H1 (cell line): Measurements from ENCODE around the gene CEBPG. TPM values are rescaled to one million over a fixed set of nuclear protein-coding genes. Genes with fewer than 3 reads are reported as not detected.

ENCODE experiments used
- CTCF ChIA-PET: fragments of 300-600 bp; sonication (Branson Sonifier 250); formaldehyde crosslinking; loops from one replicate; lab custom pipeline; 2021; ENCODE audit not compliant: partially characterized antibody; lab: Charles Lee
- POLR2A ChIA-PET: fragments of 300-600 bp; sonication (Branson Sonifier 250); formaldehyde crosslinking; loops from one replicate; lab custom pipeline; 2021; ENCODE audit warnings: inconsistent platforms; ENCODE audit not compliant: partially characterized antibody; lab: Charles Lee
- DNase-seq, 2 experiments: peaks; one replicate each; pipeline versions ENCODE4 v3.0.0 to v3.0.0-alpha.2; 2010 to 2022; ENCODE audit warnings: low spot score in 2 of 2, low read depth in 1 of 2, mixed read lengths in 1 of 2
- FAIRE-seq: peaks from 2 replicates; lab custom pipeline; 2011; peaks lifted over from hg19 to GRCh38; lab: Jason Lieb, UNC
- H2AFZ ChIP-seq: 2 replicates; pipeline ENCODE4 v1.8.1; 2012; ENCODE audit warnings: low read length, inconsistent platforms
- H2AK5ac ChIP-seq: 2 replicates; pipeline ENCODE4 v1.6.1; 2013; ENCODE audit warnings: low read depth, low read length
- H2BK120ac ChIP-seq: replicated peaks from 2 replicates; pipeline ENCODE3; 2013; ENCODE audit warnings: low read depth, low read length, inconsistent platforms
- H2BK12ac ChIP-seq: 2 replicates; pipeline ENCODE4 v1.6.1; 2013; ENCODE audit warnings: low read depth, low read length
- H2BK15ac ChIP-seq: 2 replicates; pipeline ENCODE4 v1.6.1; 2013; ENCODE audit warnings: low read length
- H2BK20ac ChIP-seq: 2 replicates; pipeline ENCODE4 v1.6.1; 2013; ENCODE audit warnings: low read length
- H2BK5ac ChIP-seq: 2 replicates; pipeline ENCODE4 v1.6.1; 2013; ENCODE audit warnings: low read depth, low read length
- H3K14ac ChIP-seq: 2 replicates; pipeline ENCODE4 v1.6.1; 2013; ENCODE audit warnings: inconsistent platforms; ENCODE audit not compliant: insufficient read length
- H3K18ac ChIP-seq: 2 replicates; pipeline ENCODE4 v1.6.1; 2013; ENCODE audit warnings: low read length; ENCODE audit errors: extremely low read depth
- H3K23ac ChIP-seq: 2 replicates; pipeline ENCODE4 v1.6.1; 2013; ENCODE audit warnings: inconsistent platforms; ENCODE audit not compliant: insufficient read length
- H3K23me2 ChIP-seq: 2 replicates; pipeline ENCODE4 v1.6.1; 2013; ENCODE audit warnings: low read depth, low read length
- H3K27ac ChIP-seq: 2 replicates; pipeline ENCODE4 v1.6.1; 2011; ENCODE audit warnings: low read depth, low read length, inconsistent platforms
- H3K27me3 ChIP-seq, 4 experiments: replicated peaks in 1 of 4; 1 replicate in 1 of 4; 2 replicates in 3 of 4; pipeline versions ENCODE4 v1.6.1 to v1.8.1; 2011 to 2013; ENCODE audit warnings: low read length in 3 of 4, mild to moderate bottlenecking in 3 of 4, inconsistent platforms in 2 of 4, mixed read lengths in 2 of 4, moderate library complexity in 1 of 4; ENCODE audit not compliant: control insufficient read depth in 3 of 4, insufficient read depth in 3 of 4; ENCODE audit errors: extremely low read depth in 1 of 4
- H3K36me3 ChIP-seq, 4 experiments: 2 replicates each; pipeline versions ENCODE4 v1.6.1 to v1.8.1; 2011 to 2013; ENCODE audit warnings: mild to moderate bottlenecking in 4 of 4, low read length in 3 of 4, moderate library complexity in 2 of 4, control low read depth in 1 of 4, inconsistent platforms in 1 of 4; ENCODE audit not compliant: insufficient read depth in 4 of 4, control insufficient read depth in 2 of 4
- H3K4ac ChIP-seq: replicated peaks from 2 replicates; pipeline ENCODE3; 2013; ENCODE audit warnings: low read length, low read depth, mixed read lengths, inconsistent platforms; ENCODE audit not compliant: insufficient read length
- H3K4me1 ChIP-seq, 4 experiments: replicated peaks in 1 of 4; 1 replicate in 1 of 4; 2 replicates in 3 of 4; pipeline versions ENCODE4 v1.6.1 to v1.8.1; 2011 to 2013; ENCODE audit warnings: low read length in 3 of 4, inconsistent platforms in 2 of 4, mixed read lengths in 1 of 4; ENCODE audit not compliant: insufficient read depth in 4 of 4, control insufficient read depth in 3 of 4
- H3K4me2 ChIP-seq, 2 experiments: 2 replicates each; pipeline versions ENCODE4 v1.6.1 to v1.8.1; 2011 to 2013; ENCODE audit warnings: low read depth in 2 of 2, low read length in 2 of 2, control low read depth in 1 of 2, inconsistent platforms in 1 of 2, mild to moderate bottlenecking in 1 of 2; ENCODE audit not compliant: insufficient read depth in 1 of 2
- H3K4me3 ChIP-seq, 4 experiments: fragments of 200-600, 300-600 bp in 1 of 4; sonication (generic), shearing (Covaris generic), sonication (Bioruptor Twin) in 1 of 4; 2 replicates each; pipeline versions ENCODE4 v1.5.1 to v1.8.1; 2011 to 2016; ENCODE audit warnings: low read length in 4 of 4, low read depth in 3 of 4, control low read depth in 2 of 4, inconsistent platforms in 2 of 4, mild to moderate bottlenecking in 2 of 4, mixed read lengths in 1 of 4, moderate library complexity in 1 of 4; ENCODE audit not compliant: insufficient read depth in 2 of 4; ENCODE audit errors: extremely low read depth in 1 of 4
- H3K56ac ChIP-seq: replicated peaks from 2 replicates; pipeline ENCODE3; 2013; ENCODE audit warnings: low read depth, mild to moderate bottlenecking, mixed read lengths, low read length, inconsistent platforms; ENCODE audit not compliant: insufficient read length
- H3K79me1 ChIP-seq: 2 replicates; pipeline ENCODE4 v1.6.1; 2013; ENCODE audit warnings: low read depth, low read length, control low read depth
- H3K79me2 ChIP-seq, 2 experiments: 2 replicates each; pipeline versions ENCODE4 v1.6.1 to v1.8.1; 2012 to 2013; ENCODE audit warnings: low read length in 2 of 2, mild to moderate bottlenecking in 2 of 2, inconsistent platforms in 1 of 2; ENCODE audit not compliant: insufficient read depth in 2 of 2, control insufficient read depth in 1 of 2
- H3K9ac ChIP-seq, 4 experiments: replicated peaks in 1 of 4; 1 replicate in 1 of 4; 2 replicates in 3 of 4; pipeline versions ENCODE4 v1.6.1 to v1.8.1; 2011 to 2013; ENCODE audit warnings: low read depth in 3 of 4, low read length in 3 of 4, control low read depth in 2 of 4, mild to moderate bottlenecking in 2 of 4, moderate library complexity in 2 of 4, inconsistent platforms in 1 of 4; ENCODE audit errors: extremely low read depth in 1 of 4
- H3K9me3 ChIP-seq, 2 experiments: 2 replicates each; pipeline versions ENCODE4 v1.6.1 to v1.8.1; 2012 to 2013; ENCODE audit warnings: mild to moderate bottlenecking in 2 of 2, moderate library complexity in 2 of 2, control low read depth in 1 of 2, inconsistent platforms in 1 of 2, low read depth in 1 of 2, low read length in 1 of 2, mixed read lengths in 1 of 2; ENCODE audit not compliant: insufficient read depth in 2 of 2
- H4K20me1 ChIP-seq, 2 experiments: replicated peaks in 1 of 2; 2 replicates each; pipeline versions ENCODE3 to v1.8.1; 2011 to 2013; ENCODE audit warnings: inconsistent platforms in 2 of 2, low read length in 2 of 2, mild to moderate bottlenecking in 1 of 2; ENCODE audit not compliant: insufficient read depth in 2 of 2, control insufficient read depth in 1 of 2
- H4K5ac ChIP-seq: 2 replicates; pipeline ENCODE4 v1.6.1; 2013; ENCODE audit warnings: low read length, low read depth, mixed read lengths, inconsistent platforms; ENCODE audit not compliant: insufficient read length
- H4K8ac ChIP-seq: 2 replicates; pipeline ENCODE4 v1.8.0; 2013; ENCODE audit warnings: mild to moderate bottlenecking, moderate library complexity, low read length, inconsistent platforms; ENCODE audit not compliant: insufficient read depth; ENCODE audit errors: extremely low read depth
- H4K91ac ChIP-seq: replicated peaks from 2 replicates; pipeline ENCODE3; 2013; ENCODE audit warnings: low read length, mixed read lengths, inconsistent platforms; ENCODE audit not compliant: insufficient read length
- JUND ChIP-seq: IDR thresholded peaks from 2 replicates; pipeline ENCODE4 v1.6.1; 2011; ENCODE audit warnings: mild to moderate bottlenecking, improper control_type of control experiment, low read length
- KDM4A ChIP-seq: IDR thresholded peaks from one replicate; pipeline ENCODE4 v1.7.1; 2012; ENCODE audit warnings: low read depth, mild to moderate bottlenecking, moderate library complexity, low read length, inconsistent platforms; ENCODE audit not compliant: severe bottlenecking
- POLR2A ChIP-seq, 2 experiments: IDR thresholded peaks; 1 replicate in 1 of 2; 2 replicates in 1 of 2; pipeline ENCODE4 v1.6.1; 2011; ENCODE audit warnings: low read depth in 2 of 2, low read length in 2 of 2, mild to moderate bottlenecking in 2 of 2; ENCODE audit errors: control extremely low read depth in 1 of 2
- RAD21 ChIP-seq, 2 experiments: IDR thresholded peaks in 1 of 2; conservative IDR thresholded peaks in 1 of 2; 2 replicates each; pipeline ENCODE4 v1.6.1; 2011; ENCODE audit warnings: low read depth in 2 of 2, low read length in 2 of 2, improper control_type of control experiment in 1 of 2, inconsistent platforms in 1 of 2, mild to moderate bottlenecking in 1 of 2, moderate library complexity in 1 of 2
- RNF2 ChIP-seq: fragments of 200-900, 300-1000 bp; sonication (generic); IDR thresholded peaks from 2 replicates; pipeline ENCODE4 v1.7.1; 2016; ENCODE audit warnings: borderline replicate concordance, low read depth, mild to moderate bottlenecking, antibody characterized with exemption, low read length; ENCODE audit not compliant: poor library complexity, severe bottlenecking; ENCODE audit errors: missing control alignments
- RXRA ChIP-seq: IDR thresholded peaks from 2 replicates; pipeline ENCODE4 v1.6.1; 2011; ENCODE audit warnings: low read depth, mild to moderate bottlenecking, low read length, moderate library complexity; ENCODE audit not compliant: insufficient read depth
- SIX5 ChIP-seq: IDR thresholded peaks from 2 replicates; pipeline ENCODE4 v1.6.1; 2011; ENCODE audit warnings: mild to moderate bottlenecking, low read depth, low read length
- SUZ12 ChIP-seq: fragments of 200-600 bp; sonication (generic); IDR thresholded peaks from 2 replicates; pipeline ENCODE4 v1.6.1; 2012; ENCODE audit warnings: mild to moderate bottlenecking, inconsistent platforms, low read length, moderate library complexity, mixed read lengths
- WGBS, 2 experiments: shearing (Covaris generic) in 1 of 2; methylation state at CpG; one replicate each; pipeline versions ENCODE4 v1.1.6 to v1.1.7; 2013 to 2015; ENCODE audit warnings: low lambda C conversion rate in 2 of 2, mixed read lengths in 2 of 2, inconsistent platforms in 1 of 2, low coverage in 1 of 2, missing lambda C conversion rate in 1 of 2; ENCODE audit not compliant: insufficient replicate concordance in 2 of 2, insufficient coverage in 1 of 2, insufficient read length in 1 of 2; ENCODE audit errors: extremely low coverage in 1 of 2, missing lambda C conversion rate in 1 of 2; 5-methylcytosine and 5-hydroxymethylcytosine counted together
- polyA plus RNA-seq, 7 experiments: library from polyadenylated mRNA; depleted of rRNA in 3 of 7; stranded (reverse) in 5 of 7; unstranded in 2 of 7; fragments of >200 nt in 5 of 7; fragments of 200-250 nt in 2 of 7; gene quantifications; 1 replicate in 5 of 7; 2 replicates in 1 of 7; 4 replicates in 1 of 7; pipeline versions ENCODE4 v1.2.1 to v1.2.3, GENCODE V29; 2011 to 2013; ENCODE audit warnings: missing spikeins in 2 of 7, mixed read lengths in 2 of 7
- total RNA-seq: library from RNA; stranded (reverse); fragmentation: NEBNext Ultra II Directional; extraction: Animal tissue kit (Norgen Biotek cat#: 25700); gene quantifications from 2 replicates; pipeline ENCODE4 v1.2.1, GENCODE V29; 2021

CEBPG gene
- total and polyA plus RNA-seq, 2 of the 8 experiments (the other 6 are each of a cell fraction or from before 2014, with no cell fraction given) = 12.3 to 35.4 TPM

DNA sequence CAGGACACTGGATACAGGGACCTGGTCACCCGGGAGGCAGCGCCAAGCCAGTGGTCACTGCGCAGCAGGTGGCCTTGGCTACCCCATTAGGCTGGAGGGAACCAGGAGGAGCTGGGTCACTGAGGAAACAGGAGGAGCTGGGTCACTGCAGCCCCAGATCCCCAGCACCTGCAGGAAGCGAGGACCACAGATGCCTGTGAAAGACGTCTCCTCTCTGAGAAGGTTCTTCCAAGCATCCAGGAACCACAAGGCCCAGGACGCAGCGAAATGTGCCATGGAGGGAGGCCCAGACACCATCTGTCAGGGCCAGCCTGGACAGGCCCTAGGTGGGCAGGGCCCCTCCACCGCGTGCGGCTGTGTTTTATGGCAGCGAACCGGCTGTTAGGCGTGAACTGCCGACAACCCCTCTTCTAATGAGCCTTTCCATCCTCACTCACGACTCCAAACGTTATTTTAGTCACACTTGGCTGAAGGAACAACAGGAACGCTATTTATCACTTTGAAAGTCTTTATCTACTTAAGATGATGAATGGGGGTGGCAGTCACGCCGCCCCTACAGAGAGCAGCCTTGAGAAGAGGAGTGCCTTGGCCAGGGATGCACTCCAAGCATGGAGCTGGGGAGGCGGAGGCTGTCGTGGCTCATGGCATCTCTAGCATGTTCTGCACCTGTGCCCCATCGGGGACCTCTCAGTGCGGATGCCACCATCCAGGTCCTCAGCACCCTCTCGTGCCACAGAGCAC, 53.3 kb downstream of the CEBPG start:
- Histone ChIP-seq H3K4me2 (no peak overlapping the region), H2BK15ac (no peak overlapping the region), H3K23ac (no peak overlapping the region), H4K20me1 (peaks cover 0 to 14% of the 10 kb centered on the region in 2 experiments), H3K27me3 (no peaks in the 10 kb centered on the region), H3K9ac (no peak overlapping the region), H2AFZ (no peak overlapping the region), H3K23me2 (peaks cover 9% of the 10 kb centered on the region; the same call in 1 of the 2 replicates), H3K4ac (no peak overlapping the region), H3K79me2 (no peaks in the 10 kb centered on the region), H2AK5ac (no peak overlapping the region), H3K18ac (no peak overlapping the region), H2BK20ac (no peak overlapping the region), H3K36me3 (no peaks in the 10 kb centered on the region), H3K14ac (no peak overlapping the region), H3K9me3 (no peaks in the 10 kb centered on the region), H3K56ac (no peak overlapping the region), H4K5ac (no peak overlapping the region), H2BK5ac (no peak overlapping the region), H3K27ac (no peak overlapping the region), H2BK12ac (no peak overlapping the region), H2BK120ac (no peak overlapping the region), H3K79me1 (no peaks in the 10 kb centered on the region), H4K91ac (no peak overlapping the region), H3K4me1 (no peaks in the 10 kb centered on the region), H4K8ac (no peak overlapping the region), H3K4me3 (no peak overlapping the region)
- ChIA-PET CTCF (interaction anchor here (0.8 to 7.7 kb wide), 5 partner anchors 10 to 343 kb away, joined by 3 to 77 read pairs (median 4); no protein-coding TSS in a partner anchor), POLR2A (no interaction called here)
- 92% methylated on average over 24 of the region's 24 CpGs; no CpG with 5 or more reads in 1 of the 2 experiments for WGBS, 2 experiments
- FAIRE-seq (no peak), DNase-seq (no peak)
- TF ChIP-seq KDM4A (no peak), RAD21 (IDR thresholded peaks at IDR 0.05 in 1 of 2, conservative IDR thresholded peaks at IDR 0.05 in 1 of 2; ENCODE audit: low read depth in 2 of 2, low read length in 2 of 2) (no peak), SIX5 (no peak), RNF2 (no peak), JUND (no peak), POLR2A (IDR thresholded peaks at IDR 0.05; ENCODE audit: control extremely low read depth in 1 of 2, low read depth in 2 of 2, low read length in 2 of 2) (no peak), SUZ12 (no peak), RXRA (no peak)
